Measurements from ENCODE around the gene RAB44. TPM values are rescaled to one million over a fixed set of nuclear protein-coding genes. Genes with fewer than 3 reads are reported as not detected.

RAB44 gene
- total RNA-seq, 1 donor from 2014 or later: not detected

DNA sequence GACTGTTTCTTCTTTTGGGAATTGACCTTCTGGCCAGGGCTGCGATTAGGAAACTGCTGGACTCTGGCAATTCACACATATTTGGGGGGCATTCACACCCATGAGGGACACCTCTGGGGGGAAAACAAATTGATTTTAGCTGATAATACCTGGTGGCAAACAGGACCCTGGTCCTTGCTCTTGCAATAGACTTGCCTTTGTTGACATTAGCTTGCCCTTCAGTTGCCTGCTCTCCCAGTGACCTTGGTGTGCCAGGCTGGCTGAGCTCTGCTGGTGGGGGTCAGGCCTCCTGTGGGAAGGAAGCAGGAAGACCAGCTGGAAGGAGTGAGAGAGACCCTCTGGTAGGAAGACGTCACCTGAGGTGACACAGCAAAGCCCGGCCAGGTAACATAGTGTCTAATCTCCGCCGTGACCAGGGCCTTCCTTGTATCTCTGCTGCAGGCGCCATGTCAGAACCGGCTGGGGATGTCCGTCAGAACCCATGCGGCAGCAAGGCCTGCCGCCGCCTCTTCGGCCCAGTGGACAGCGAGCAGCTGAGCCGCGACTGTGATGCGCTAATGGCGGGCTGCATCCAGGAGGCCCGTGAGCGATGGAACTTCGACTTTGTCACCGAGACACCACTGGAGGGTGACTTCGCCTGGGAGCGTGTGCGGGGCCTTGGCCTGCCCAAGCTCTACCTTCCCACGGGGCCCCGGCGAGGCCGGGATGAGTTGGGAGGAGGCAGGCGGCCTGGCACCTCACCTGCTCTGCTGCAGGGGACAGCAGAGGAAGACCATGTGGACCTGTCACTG lies 13.8 kb upstream of the RAB44 start:
- no peak overlapping the region for H3K27ac Mint-ChIP-seq

DNA sequence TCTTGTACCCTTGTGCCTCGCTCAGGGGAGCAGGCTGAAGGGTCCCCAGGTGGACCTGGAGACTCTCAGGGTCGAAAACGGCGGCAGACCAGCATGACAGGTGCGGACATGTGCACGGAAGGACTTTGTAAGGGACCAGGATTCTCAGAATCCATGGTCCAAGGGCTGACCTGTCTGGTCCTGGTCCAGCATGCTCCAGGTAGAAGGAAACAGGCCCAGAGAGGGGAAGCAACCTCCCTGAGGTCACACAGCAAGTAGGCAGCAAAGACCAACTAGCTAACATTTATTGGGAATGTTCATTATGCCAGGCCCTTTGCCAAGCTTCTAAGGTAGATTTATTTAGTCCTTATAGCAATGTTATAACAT lies 13.2 kb upstream of the RAB44 start:
- H3K27ac Mint-ChIP-seq: no peak overlapping the region
- Histone ChIP-seq H2AFZ (replicated peaks) (no peak overlapping the region), H3K36me3 (no peaks in the 10 kb centered on the region), H3K4me1 (no peaks in the 10 kb centered on the region), H3K79me2 (ENCODE audit: low read depth) (peaks cover 40% of the 10 kb centered on the region), H3K9ac (no peak overlapping the region), H3K27ac (no peak overlapping the region), H3K9me3 (ENCODE audit: low read depth) (no peaks in the 10 kb centered on the region), H3K27me3 (peaks cover 16% of the 10 kb centered on the region), H4K20me1 (ENCODE audit: low read depth) (peaks cover 22% of the 10 kb centered on the region), H3F3A (ENCODE audit: low read depth) (peaks cover 7% of the 10 kb centered on the region), H3K4me2 (no peak overlapping the region), H3K4me3 (no peak overlapping the region)
- no peak for DNase-seq (ENCODE audit: low spot score)
- peaks cover 8% of the 10 kb centered on the region for H3K4me1 Mint-ChIP-seq
- no peaks in the 10 kb centered on the region for H3K9me3 Mint-ChIP-seq
- H3K27me3 Mint-ChIP-seq (ENCODE audit: insufficient read depth, low read depth): peaks cover 28% of the 10 kb centered on the region
- TF ChIP-seq, protein P1, sequence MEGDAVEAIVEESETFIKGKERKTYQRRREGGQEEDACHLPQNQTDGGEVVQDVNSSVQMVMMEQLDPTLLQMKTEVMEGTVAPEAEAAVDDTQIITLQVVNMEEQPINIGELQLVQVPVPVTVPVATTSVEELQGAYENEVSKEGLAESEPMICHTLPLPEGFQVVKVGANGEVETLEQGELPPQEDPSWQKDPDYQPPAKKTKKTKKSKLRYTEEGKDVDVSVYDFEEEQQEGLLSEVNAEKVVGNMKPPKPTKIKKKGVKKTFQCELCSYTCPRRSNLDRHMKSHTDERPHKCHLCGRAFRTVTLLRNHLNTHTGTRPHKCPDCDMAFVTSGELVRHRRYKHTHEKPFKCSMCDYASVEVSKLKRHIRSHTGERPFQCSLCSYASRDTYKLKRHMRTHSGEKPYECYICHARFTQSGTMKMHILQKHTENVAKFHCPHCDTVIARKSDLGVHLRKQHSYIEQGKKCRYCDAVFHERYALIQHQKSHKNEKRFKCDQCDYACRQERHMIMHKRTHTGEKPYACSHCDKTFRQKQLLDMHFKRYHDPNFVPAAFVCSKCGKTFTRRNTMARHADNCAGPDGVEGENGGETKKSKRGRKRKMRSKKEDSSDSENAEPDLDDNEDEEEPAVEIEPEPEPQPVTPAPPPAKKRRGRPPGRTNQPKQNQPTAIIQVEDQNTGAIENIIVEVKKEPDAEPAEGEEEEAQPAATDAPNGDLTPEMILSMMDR (IDR thresholded peaks at IDR 0.05): no peak
- TF ChIP-seq EZH2 (IDR thresholded peaks at IDR 0.05) (no peak), EZH2phosphoT487 (IDR thresholded peaks at IDR 0.05) (no peak)
- no peaks in the 10 kb centered on the region for H3K36me3 Mint-ChIP-seq
- no peak overlapping the region for H3K4me3 Mint-ChIP-seq

More for the DNA sequence above, 13.8 kb upstream of the RAB44 start:
- peaks cover 12% of the 10 kb centered on the region for H3F3A ChIP-seq (ENCODE audit: low read depth)
- no peaks in the 10 kb centered on the region for H3K36me3 ChIP-seq
- Mint-ChIP-seq H3K4me3 (no peak overlapping the region), H3K36me3 (no peaks in the 10 kb centered on the region), H3K4me1 (peaks cover 9% of the 10 kb centered on the region), H3K27me3 (ENCODE audit: insufficient read depth, low read depth) (peaks cover 28% of the 10 kb centered on the region), H3K9me3 (no peaks in the 10 kb centered on the region)
- no peak overlapping the region for H3K4me2 ChIP-seq
- H3K4me1 ChIP-seq: peaks cover under 1% of the 10 kb centered on the region
- H3K27me3 ChIP-seq: peaks cover 22% of the 10 kb centered on the region
- TF ChIP-seq EZH2 (IDR thresholded peaks at IDR 0.05) (no peak), EZH2phosphoT487 (IDR thresholded peaks at IDR 0.05) (no peak)
- TF ChIP-seq, protein P1 (IDR thresholded peaks at IDR 0.05): no peak
- no peak for DNase-seq (ENCODE audit: low spot score)
- no peak overlapping the region for H2AFZ ChIP-seq (replicated peaks)
- H4K20me1 ChIP-seq (ENCODE audit: low read depth): peaks cover 28% of the 10 kb centered on the region
- no peaks in the 10 kb centered on the region for H3K9me3 ChIP-seq (ENCODE audit: low read depth)
- no peak overlapping the region for H3K4me3 ChIP-seq
- no peak overlapping the region for H3K27ac ChIP-seq
- no peak overlapping the region for H3K9ac ChIP-seq
- peaks cover 46% of the 10 kb centered on the region for H3K79me2 ChIP-seq (ENCODE audit: low read depth)

DNA sequence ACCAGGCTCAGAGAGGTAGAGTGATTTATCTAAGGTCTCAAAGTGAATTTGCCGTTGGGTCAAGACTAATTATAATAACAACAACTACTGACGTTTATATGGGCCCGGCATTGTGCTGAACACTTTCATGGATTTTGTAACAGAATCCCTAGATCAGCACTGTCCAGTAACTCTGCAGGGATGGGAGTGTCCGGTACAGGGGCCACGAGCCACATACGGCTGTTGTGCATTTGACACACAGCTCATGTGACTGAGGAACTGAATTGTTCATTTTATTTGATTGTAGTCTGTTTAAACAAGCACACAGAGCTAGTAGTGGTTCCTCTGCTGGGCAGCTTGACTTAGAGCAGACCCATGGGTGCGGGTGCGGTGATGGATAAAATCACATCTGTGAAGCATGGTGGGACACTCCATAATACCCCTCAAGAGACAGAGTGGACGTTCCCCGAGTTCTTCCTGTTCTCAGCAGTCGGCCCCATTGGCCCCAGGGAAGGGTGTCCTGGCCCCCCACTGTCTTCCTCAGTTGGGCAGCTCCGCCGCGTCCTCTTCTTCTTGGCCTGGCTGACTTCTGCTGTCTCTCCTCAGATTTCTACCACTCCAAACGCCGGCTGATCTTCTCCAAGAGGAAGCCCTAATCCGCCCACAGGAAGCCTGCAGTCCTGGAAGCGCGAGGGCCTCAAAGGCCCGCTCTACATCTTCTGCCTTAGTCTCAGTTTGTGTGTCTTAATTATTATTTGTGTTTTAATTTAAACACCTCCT lies 12.3 kb upstream of the RAB44 start:
- Histone ChIP-seq H2AFZ (replicated peaks) (no peak overlapping the region), H3K27ac (no peak overlapping the region), H3K4me2 (no peak overlapping the region), H3K9ac (no peak overlapping the region), H3K4me3 (no peak overlapping the region), H3K4me1 (no peaks in the 10 kb centered on the region), H3K9me3 (ENCODE audit: low read depth) (no peaks in the 10 kb centered on the region), H3K79me2 (ENCODE audit: low read depth) (peaks cover 31% of the 10 kb centered on the region), H3K36me3 (no peaks in the 10 kb centered on the region), H3F3A (ENCODE audit: low read depth) (no peaks in the 10 kb centered on the region), H3K27me3 (peaks cover 7% of the 10 kb centered on the region), H4K20me1 (ENCODE audit: low read depth) (peaks cover 13% of the 10 kb centered on the region)
- H3K27ac Mint-ChIP-seq: peak overlapping the region; percentile 17
- no peaks in the 10 kb centered on the region for H3K36me3 Mint-ChIP-seq
- H3K4me3 Mint-ChIP-seq: no peak overlapping the region
- H3K4me1 Mint-ChIP-seq: peaks cover 6% of the 10 kb centered on the region
- no peak for TF ChIP-seq EZH2 (IDR thresholded peaks at IDR 0.05)
- TF ChIP-seq EZH2phosphoT487 (IDR thresholded peaks at IDR 0.05): no peak
- TF ChIP-seq, protein P1 (IDR thresholded peaks at IDR 0.05): no peak
- DNase-seq (ENCODE audit: low spot score): no peak
- no peaks in the 10 kb centered on the region for H3K9me3 Mint-ChIP-seq
- H3K27me3 Mint-ChIP-seq (ENCODE audit: insufficient read depth, low read depth): peaks cover 25% of the 10 kb centered on the region
